SK-MEL-5 (cell line): ENCODE measurements around the gene PLA2G2C. TPM values are rescaled to one million over a fixed set of nuclear protein-coding genes. Genes with fewer than 3 reads are reported as not detected.
"Not testable (repeated sequence)": the region's sequence is repeated elsewhere in the genome, so short reads cannot be mapped to it uniquely, and the experiment has no call there.

Experiments used
- DNase-seq: peaks from one replicate; pipeline ENCODE4 v3.0.0-alpha.2; 2016; ENCODE audit warnings: low read depth, low spot score
- in situ Hi-C: cut with HindIII; loops from 2 replicates; pipeline ENCODE4 v1.10.0; 2016; ENCODE audit warnings: low sequenced_read_pairs, high pct_unique_total_duplicates, low pct_unique_long_range_greater_than_20kb
- total RNA-seq: library from RNA; depleted of rRNA; stranded (reverse); fragments of >200 nt; shearing (Covaris generic); gene quantifications from 2 replicates; pipeline ENCODE4 v1.2.3, GENCODE V29; 2014

The PLA2G2C gene
- total RNA-seq, 1 experiment from 2014 or later, result not detected

- DNase-seq, result no peak
- in situ Hi-C loops, result no loop called here
These were observed 37.5 kb downstream of the PLA2G2C start for GRCh38 chr1:20148571-20149500.

GRCh38 chr1:20147846-20148570, 38.3 kb downstream of the PLA2G2C start:
- no peak for DNase-seq
- in situ Hi-C loops, result no loop called here

GRCh38 chr1:20143734-20144565, 42.4 kb downstream of the PLA2G2C start:
- in situ Hi-C loops, result no loop called here

GRCh38 chr1:20143318-20143717, 43.0 kb downstream of the PLA2G2C start:
- no peak for DNase-seq
- in situ Hi-C loops, result no loop called here

More at GRCh38 chr1:20143734-20144565, 42.4 kb downstream of the PLA2G2C start:
- DNase-seq, result no peak

GRCh38 chr1:20142001-20142710, 44.2 kb downstream of the PLA2G2C start:
- DNase-seq, result no peak
- in situ Hi-C loops, result no loop called here

DNA sequence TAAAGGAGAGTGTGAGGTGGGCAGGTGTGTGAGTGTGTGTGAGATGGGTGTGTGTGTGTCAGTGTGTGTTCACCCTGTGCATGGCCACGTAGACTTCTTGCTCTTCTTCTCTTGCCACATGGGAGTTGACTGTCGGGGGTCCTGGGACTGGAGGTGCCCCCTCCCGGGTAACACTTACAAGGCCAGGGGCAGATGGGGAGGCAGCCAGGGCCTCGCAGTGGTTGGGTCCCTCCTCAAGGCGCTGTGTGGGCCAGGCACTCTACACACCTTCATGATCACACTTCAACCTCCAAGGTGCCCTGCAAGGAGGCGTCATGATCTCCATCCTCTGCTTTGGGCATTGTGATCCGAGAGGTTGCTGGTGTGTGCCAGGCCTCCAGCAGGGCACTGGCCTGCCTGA, 44.9 kb downstream of the PLA2G2C start:
- in situ Hi-C loops, result no loop called here
- no peak for DNase-seq

DNA sequence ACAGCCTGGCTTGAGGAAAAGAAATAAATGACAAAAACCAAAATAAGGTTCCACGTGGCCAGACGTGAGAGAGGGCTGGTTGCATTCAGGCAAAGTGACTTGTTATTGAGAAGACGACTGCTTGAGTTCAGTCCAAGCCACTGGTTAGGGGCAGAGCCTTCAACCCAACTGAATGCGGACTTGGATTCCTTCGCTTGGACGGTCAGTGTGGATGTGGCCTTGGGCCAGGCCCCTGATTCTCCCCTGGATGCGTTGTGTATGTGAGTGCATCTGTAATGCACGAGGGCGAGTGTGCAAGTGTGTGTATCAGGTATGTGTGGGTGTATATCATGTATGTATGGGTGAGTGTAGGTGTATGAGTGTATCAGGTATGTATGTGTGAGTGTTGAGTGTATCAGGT, 45.3 kb downstream of the PLA2G2C start:
- no peak for DNase-seq
- in situ Hi-C loops, result no loop called here

GRCh38 chr1:20139776-20140612, 46.3 kb downstream of the PLA2G2C start:
- in situ Hi-C loops, result no loop called here
- no peak for DNase-seq

- DNase-seq, result no peak
- in situ Hi-C loops, result no loop called here
These were observed 47.3 kb downstream of the PLA2G2C start, which contains the start of gene PLA2G2F for GRCh38 chr1:20138961-20139550. PLA2G2F (plus strand) TSS chr1:20139323; CDS start chr1:20139428, 105 bp downstream.

DNA sequence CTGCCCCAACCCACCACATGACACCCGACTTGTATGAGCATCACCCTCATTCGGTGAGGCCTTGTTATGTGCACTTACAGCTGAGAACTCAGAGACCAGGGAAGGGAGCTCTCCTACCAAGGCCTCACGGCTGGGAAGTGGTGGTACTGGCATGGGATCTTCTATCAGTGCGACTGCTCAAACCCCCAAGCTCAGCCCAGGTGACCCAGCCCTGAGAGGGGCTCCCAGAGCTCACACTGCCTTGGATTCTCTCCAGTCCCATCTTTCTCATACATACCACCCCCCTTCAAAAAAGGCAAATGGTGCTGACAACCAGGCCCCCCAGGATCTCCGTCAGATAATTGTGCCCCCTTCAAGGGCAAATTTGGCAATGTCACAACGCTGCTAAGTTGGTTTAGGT, 48.0 kb downstream of the PLA2G2C start:
- in situ Hi-C loops, result no loop called here
- DNase-seq, result no peak

DNA sequence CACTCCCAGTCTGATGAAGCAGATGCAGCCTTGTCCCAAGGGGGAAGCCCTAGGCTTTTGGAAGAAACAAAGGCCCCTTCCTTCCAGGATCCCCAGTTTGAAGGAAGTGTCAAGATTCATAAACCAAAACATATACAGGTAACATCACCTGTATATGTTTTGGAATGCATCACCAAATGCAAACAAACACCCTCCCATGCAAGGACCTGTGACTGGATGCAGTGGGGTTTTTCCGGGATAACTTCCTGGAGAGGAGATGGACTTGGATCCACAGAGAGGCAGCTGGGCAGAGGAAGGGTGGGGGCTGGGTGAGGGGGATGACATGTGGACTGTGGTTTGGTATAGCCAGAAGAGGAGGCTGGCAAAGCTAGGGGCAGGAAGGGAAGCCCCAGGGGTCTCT, 48.7 kb downstream of the PLA2G2C start:
- DNase-seq, result no peak
- in situ Hi-C loops, result no loop called here

- in situ Hi-C loops, result no loop called here
- no peak for DNase-seq
These were observed 49.3 kb downstream of the PLA2G2C start for GRCh38 chr1:20137055-20137454.

DNA sequence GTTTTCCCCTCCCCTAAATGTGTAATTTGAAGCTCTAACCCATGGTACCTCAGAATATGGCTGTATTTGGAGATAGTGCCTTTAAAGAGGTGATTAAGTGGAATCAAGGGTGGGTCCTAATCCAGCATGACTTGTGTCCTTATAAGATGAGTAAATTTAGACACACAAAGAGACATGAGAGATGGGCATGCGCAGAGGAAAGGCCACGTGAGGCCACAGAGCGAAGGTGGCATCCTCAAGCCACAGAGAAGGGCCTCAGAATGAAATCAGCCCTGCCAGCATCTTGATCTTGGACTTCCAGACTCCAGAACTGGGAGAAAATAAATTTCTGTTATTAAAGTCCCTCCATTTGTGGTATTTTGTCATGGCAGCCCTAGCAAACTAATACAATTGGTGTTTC, 50.1 kb downstream of the PLA2G2C start:
- no peak for DNase-seq
- in situ Hi-C loops, result no loop called here

- in situ Hi-C loops, result no loop called here
These were observed 51.3 kb downstream of the PLA2G2C start for GRCh38 chr1:20134995-20135394.

GRCh38 chr1:20130518-20130917, 55.8 kb downstream of the PLA2G2C start:
- in situ Hi-C loops, DNase-seq: not testable (repeated sequence)

More at GRCh38 chr1:20134995-20135394, 51.3 kb downstream of the PLA2G2C start:
- DNase-seq, result no peak

DNA sequence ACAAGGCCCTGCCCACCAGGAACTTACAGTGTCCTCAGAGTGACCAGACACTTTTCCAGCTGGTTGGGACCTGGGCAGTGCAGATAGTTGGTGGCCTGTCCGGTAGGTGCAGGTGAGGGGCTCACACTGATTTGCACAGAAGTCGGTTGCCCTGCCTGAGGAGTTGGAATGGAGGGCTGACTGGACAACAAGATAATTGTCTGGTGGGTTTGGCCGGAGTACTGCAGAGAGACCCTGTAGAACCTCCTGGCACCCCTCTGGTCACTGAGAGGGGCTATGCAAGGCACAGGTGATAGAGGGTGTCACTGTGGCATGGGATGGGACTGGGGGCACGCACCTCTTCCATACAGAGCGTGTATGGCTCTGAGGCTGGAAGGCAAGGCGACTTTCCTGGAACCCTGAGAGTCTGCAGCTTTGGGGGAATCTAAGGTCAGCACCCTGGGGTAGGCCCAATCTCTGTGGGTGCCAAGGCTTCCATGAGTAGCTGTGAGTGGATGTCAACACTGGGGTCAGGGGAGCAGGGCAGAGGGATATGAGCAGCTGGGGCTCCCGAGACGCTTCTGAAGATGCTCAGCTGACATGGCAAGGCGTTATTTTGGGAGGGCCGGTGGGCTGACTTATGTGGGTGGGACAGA, 59.4 kb downstream of the PLA2G2C start:
- DNase-seq, result no peak
- in situ Hi-C loops, result no loop called here
